Thyroid gland (tissue), 4 donors: ENCODE measurements around the gene NCR3LG1.

Source experiments
- POLR2A ChIP-seq, 2 donors: fragments of 450-650 bp; IDR thresholded peaks; one replicate each; pipeline ENCODE4 v1.6.1; 2017; ENCODE audit warnings: antibody characterized with exemption in 2 of 2, mild to moderate bottlenecking in 2 of 2, moderate library complexity in 1 of 2
- TF ChIP-seq, protein P1 (sequence below), 6 experiments: fragments of 200-600 bp in 3 of 6; fragments of 450-650 bp in 3 of 6; sonication (generic) in 3 of 6; IDR thresholded peaks; one replicate each; pipeline ENCODE4 v1.5.1; 2016 to 2019; ENCODE audit warnings: antibody characterized with exemption in 6 of 6, mild to moderate bottlenecking in 2 of 6, inconsistent platforms in 1 of 6, moderate library complexity in 1 of 6

DNA sequence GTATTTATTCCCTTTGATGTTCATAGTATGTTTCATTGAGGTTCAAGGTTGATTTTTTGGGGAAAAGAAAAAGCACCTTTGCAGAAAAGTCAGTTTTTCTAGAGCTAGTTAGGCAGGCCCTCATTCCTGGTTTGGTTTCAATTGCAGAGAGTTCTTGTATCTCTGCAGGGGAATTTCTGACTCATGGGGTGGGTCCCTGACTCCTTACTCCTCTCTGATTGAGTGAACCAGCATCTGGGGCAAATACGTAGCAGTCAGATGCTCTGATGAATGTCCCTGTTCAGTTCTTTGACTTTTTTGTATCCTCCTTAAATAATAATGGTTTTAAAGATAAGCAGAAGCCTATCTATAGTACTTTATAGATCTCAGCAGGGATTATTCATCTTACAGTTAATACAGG is 7.7 kb upstream of the NCR3LG1 start:
- TF ChIP-seq, protein P1, sequence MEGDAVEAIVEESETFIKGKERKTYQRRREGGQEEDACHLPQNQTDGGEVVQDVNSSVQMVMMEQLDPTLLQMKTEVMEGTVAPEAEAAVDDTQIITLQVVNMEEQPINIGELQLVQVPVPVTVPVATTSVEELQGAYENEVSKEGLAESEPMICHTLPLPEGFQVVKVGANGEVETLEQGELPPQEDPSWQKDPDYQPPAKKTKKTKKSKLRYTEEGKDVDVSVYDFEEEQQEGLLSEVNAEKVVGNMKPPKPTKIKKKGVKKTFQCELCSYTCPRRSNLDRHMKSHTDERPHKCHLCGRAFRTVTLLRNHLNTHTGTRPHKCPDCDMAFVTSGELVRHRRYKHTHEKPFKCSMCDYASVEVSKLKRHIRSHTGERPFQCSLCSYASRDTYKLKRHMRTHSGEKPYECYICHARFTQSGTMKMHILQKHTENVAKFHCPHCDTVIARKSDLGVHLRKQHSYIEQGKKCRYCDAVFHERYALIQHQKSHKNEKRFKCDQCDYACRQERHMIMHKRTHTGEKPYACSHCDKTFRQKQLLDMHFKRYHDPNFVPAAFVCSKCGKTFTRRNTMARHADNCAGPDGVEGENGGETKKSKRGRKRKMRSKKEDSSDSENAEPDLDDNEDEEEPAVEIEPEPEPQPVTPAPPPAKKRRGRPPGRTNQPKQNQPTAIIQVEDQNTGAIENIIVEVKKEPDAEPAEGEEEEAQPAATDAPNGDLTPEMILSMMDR (IDR thresholded peaks at IDR 0.05) = no peak
- no peak for TF ChIP-seq POLR2A (IDR thresholded peaks at IDR 0.05)
